MG63 (cell line): ENCODE results near the gene PIP4K2B. TPM values are rescaled to one million over a fixed set of nuclear protein-coding genes. Genes with fewer than 3 reads are reported as not detected.

Experiments used
- DNase-seq: peaks from one replicate; pipeline ENCODE4 v3.0.0-alpha.2; 2020
- H3K27me3 ChIP-seq: fragments of 250-450 bp; sonication (Bioruptor Pico); 2 replicates; pipeline ENCODE4 v1.5.1; 2020; ENCODE audit warnings: mild to moderate bottlenecking, moderate library complexity
- H3K36me3 ChIP-seq: fragments of 250-450 bp; sonication (Bioruptor Pico); 2 replicates; pipeline ENCODE4 v1.5.1; 2020; ENCODE audit warnings: mild to moderate bottlenecking, moderate library complexity
- H3K4me3 ChIP-seq: fragments of 250-450 bp; sonication (Bioruptor Pico); 2 replicates; pipeline ENCODE4 v1.5.1; 2020; ENCODE audit warnings: mild to moderate bottlenecking, moderate library complexity
- H3K9me3 ChIP-seq: fragments of 250-450 bp; sonication (Bioruptor Pico); 2 replicates; pipeline ENCODE4 v1.5.1; 2020; ENCODE audit warnings: mild to moderate bottlenecking, moderate library complexity
- total RNA-seq: library from RNA; depleted of rRNA; stranded (reverse); fragments of >200 nt; shearing (Covaris generic); gene quantifications from 2 replicates; pipeline ENCODE4 v1.2.3, GENCODE V29; 2014; ENCODE audit warnings: low replicate concordance; rRNA removed

Gene PIP4K2B
- total RNA-seq, 1 experiment from 2014 or later, result 49.1 TPM

DNA sequence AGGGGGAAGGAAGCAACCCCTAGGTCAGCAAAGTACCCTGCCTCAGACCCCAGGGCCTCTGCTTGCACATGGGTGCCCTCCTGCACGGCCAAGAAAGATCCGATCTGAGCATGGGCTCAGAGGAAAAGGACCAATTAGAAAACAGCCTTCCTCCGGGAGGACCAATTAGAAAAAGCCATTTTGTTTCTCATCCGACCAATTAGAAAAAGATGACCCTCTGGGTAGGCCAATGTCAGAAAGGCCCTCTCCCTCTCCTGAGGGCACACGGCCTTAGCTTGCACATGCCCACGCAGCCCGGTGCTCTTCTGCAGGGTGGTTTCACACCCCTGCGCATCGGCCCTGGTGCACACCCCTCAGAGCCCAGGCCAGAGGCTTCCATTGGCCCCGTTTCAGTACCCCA is 74.3 kb downstream of the PIP4K2B start:
- Histone ChIP-seq H3K4me3 (no peak overlapping the region), H3K36me3 (peaks cover 16% of the 10 kb centered on the region), H3K9me3 (no peaks in the 10 kb centered on the region), H3K27me3 (no peaks in the 10 kb centered on the region)
- DNase-seq, result no peak

DNA sequence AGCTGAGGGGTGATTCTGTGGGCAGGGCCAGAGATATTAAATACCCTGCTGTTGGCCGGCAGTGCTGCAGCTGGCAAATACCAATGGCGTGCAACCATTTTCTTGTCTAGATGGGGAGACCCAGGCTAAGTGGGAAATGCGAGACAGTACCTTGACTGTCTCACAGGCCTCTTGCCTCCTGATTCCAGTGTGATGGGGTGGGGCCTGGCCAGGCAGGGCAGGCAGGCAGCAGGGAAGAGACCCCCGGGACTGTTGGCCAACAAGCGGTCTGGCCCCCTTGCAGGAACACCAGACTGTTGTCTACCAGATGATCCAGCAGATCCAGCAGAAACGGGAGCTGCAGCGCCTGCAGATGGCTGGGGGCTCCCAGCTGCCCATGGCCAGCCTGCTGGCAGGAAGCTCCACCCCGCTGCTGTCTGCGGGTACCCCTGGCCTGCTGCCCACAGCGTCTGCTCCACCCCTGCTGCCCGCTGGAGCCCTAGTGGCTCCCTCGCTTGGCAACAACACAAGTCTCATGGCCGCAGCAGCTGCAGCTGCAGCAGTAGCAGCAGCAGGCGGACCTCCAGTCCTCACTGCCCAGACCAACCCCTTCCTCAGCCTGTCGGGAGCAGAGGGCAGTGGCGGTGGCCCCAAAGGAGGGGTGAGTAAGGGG is 74.9 kb downstream of the PIP4K2B start:
- Histone ChIP-seq H3K36me3 (peaks cover 22% of the 10 kb centered on the region), H3K27me3 (no peaks in the 10 kb centered on the region), H3K4me3 (no peak overlapping the region), H3K9me3 (no peaks in the 10 kb centered on the region)
- no peak for DNase-seq

DNA sequence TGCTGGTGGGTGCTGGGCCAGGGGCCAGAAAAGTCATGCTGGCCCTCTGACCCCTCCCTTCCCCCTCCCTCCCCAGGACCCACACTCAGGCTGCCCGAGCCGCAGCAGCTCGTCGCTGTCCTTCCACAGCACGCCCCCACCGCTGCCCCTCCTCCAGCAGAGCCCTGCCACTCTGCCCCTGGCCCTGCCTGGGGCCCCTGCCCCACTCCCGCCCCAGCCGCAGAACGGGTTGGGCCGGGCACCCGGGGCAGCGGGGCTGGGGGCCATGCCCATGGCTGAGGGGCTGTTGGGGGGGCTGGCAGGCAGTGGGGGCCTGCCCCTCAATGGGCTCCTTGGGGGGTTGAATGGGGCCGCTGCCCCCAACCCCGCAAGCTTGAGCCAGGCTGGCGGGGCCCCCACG is 77.6 kb downstream of the PIP4K2B start:
- no peaks in the 10 kb centered on the region for H3K9me3 ChIP-seq
- H3K36me3 ChIP-seq, result peaks cover 46% of the 10 kb centered on the region
- no peak for DNase-seq
- H3K27me3 ChIP-seq, result no peaks in the 10 kb centered on the region
- H3K4me3 ChIP-seq, result no peak overlapping the region

DNA sequence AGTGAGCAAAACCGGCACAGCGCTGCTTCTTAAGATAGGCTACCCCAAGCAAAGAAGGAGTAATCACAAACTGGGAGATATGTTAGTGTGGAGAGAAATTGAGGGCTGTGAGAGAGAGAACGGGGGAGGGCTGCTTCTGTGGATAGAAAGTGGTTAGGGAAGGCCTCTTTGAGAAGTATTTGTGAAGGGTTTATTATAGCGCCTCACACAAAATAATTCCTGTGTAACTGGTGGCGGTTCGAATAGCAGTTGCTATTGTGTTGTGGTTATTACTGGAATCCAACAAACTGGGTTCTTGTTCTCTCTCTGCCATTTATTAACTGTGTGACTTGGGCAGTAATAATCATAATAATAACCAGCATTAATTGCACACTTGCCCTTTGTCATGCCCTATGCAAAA is 78.4 kb downstream of the PIP4K2B start:
- Histone ChIP-seq H3K9me3 (no peaks in the 10 kb centered on the region), H3K27me3 (no peaks in the 10 kb centered on the region), H3K36me3 (peaks cover 50% of the 10 kb centered on the region), H3K4me3 (no peak overlapping the region)
- no peak for DNase-seq

DNA sequence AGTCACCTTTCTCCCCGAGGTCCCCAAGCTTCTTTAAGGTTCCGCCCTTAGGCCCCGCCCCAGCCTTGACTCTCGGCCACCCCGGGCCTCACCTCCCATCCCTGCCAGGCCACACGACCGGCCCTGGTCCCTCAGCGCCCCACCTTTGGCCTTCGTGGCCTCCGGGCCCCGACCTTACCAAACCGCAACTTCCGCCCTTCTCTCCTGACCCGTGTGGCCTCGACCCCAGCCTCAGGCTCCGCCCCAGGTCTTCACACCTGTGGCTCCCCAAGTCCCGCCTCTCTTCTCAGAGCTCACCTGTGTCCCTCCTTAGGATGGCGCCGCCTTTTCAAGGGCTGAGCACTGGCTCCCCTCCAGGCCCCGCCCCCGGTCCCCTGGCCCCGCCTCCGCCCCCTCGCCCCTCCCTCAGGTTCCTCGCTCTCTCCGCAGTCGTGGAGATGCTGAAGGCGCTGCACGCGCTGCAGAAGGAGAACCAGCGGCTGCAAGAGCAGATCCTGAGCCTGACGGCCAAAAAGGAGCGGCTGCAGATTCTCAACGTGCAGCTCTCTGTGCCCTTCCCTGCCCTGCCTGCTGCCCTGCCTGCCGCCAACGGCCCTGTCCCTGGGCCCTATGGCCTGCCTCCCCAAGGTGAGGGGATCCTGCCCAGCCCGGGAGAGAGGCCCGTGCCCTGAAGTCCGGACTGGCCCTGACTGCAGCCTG is 79.3 kb downstream of the PIP4K2B start:
- H3K36me3 ChIP-seq, result peaks cover 53% of the 10 kb centered on the region
- H3K4me3 ChIP-seq, result no peak overlapping the region
- no peaks in the 10 kb centered on the region for H3K9me3 ChIP-seq
- H3K27me3 ChIP-seq, result no peaks in the 10 kb centered on the region
- no peak for DNase-seq

DNA sequence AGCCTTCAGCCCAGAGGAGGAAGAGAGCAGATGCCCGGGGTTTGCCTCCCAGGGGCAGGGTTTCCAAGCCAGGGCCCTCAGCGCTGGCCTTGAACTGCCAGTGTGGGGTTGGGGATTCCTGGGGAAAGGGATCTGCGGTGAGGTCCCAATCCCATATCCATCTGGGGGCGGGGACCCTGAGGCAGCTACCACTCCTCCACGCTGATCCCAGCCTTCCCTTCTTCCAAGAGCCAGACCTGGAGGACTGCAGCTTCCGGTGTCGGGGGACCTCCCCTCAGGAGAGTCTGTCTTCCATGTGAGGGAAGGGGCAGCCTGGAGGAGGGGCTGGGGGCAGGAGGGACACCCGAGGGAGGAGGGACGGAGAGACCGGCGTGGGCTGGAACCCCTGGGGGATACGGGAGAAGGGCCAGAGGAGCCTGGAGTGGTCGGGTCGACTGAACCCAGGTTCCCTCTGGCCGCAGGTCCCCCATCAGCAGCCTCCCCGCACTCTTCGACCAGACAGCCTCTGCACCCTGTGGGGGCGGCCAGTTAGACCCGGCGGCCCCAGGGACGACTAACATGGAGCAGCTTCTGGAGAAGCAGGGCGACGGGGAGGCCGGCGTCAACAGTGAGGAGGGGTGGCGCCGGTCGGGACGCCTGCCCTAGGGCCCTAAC is 79.9 kb downstream of the PIP4K2B start:
- no peaks in the 10 kb centered on the region for H3K27me3 ChIP-seq
- no peak for DNase-seq
- no peaks in the 10 kb centered on the region for H3K9me3 ChIP-seq
- H3K36me3 ChIP-seq, result peaks cover 49% of the 10 kb centered on the region
- no peak overlapping the region for H3K4me3 ChIP-seq

DNA sequence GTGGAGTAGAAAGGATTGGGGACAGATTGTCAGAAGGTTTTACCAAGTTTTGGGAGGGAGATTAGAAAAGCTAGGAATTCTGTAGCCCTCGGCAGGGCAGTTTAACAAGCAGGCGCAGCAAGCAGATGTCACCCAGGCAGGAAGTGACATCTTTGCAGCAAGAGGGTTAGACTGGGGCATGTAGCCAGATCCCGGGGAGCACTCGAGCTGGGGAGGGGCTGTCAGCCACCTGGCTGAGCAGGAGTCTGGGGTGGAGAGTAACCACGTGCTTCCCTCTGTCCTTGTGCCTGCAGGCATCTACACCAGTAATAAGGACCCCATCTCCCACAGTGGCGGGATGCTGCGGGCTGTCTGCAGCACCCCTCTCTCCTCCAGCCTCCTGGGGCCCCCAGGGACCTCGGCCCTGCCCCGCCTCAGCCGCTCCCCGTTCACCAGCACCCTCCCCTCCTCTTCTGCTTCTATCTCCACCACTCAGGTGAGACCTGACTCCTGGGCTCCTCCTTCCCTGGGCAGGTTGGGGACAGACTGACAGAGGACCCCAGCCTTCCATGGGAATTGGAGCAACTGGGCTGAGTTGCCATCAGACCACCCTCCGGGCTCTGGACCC is 82.1 kb downstream of the PIP4K2B start:
- Histone ChIP-seq H3K9me3 (no peaks in the 10 kb centered on the region), H3K36me3 (peaks cover 62% of the 10 kb centered on the region), H3K4me3 (no peak overlapping the region), H3K27me3 (no peaks in the 10 kb centered on the region)
- DNase-seq, result no peak

DNA sequence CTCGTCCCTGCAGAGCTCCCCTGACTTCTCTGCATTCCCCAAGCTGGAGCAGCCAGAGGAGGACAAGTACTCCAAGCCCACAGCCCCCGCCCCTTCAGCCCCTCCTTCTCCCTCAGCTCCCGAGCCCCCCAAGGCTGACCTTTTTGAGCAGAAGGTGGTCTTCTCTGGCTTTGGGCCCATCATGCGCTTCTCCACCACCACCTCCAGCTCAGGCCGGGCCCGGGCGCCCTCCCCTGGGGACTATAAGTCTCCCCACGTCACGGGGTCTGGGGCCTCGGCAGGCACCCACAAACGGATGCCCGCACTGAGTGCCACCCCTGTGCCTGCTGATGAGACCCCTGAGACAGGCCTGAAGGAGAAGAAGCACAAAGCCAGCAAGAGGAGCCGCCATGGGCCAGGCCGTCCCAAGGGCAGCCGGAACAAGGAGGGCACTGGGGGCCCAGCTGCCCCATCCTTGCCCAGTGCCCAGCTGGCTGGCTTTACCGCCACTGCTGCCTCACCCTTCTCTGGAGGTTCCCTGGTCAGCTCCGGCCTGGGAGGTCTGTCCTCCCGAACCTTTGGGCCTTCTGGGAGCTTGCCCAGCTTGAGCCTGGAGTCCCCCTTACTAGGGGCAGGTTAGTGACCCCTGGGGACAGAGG is 82.9 kb downstream of the PIP4K2B start:
- DNase-seq, result no peak
- no peaks in the 10 kb centered on the region for H3K9me3 ChIP-seq
- H3K27me3 ChIP-seq, result no peaks in the 10 kb centered on the region
- no peak overlapping the region for H3K4me3 ChIP-seq
- H3K36me3 ChIP-seq, result peaks cover 64% of the 10 kb centered on the region

Other genes with a start within 250 kb of the PIP4K2B start
- 0.05 and 0.07 TPM in 2 replicates for gene SRCIN1, start 193.6 kb downstream of the PIP4K2B start, total RNA-seq
- gene EPOP, start 124.6 kb downstream of the PIP4K2B start, total RNA-seq, result 6.4 and 7.9 TPM in 2 replicates
- gene MLLT6, start 94.3 kb downstream of the PIP4K2B start, total RNA-seq, result 11.7 and 17.5 TPM in 2 replicates
- gene CISD3, start 69.2 kb downstream of the PIP4K2B start, total RNA-seq, result 7.7 and 29.1 TPM in 2 replicates
- gene PCGF2, start 51.2 kb downstream of the PIP4K2B start, total RNA-seq, result 3.3 and 3.4 TPM in 2 replicates
- gene PSMB3, start 46.8 kb downstream of the PIP4K2B start, total RNA-seq, result 494 and 524 TPM in 2 replicates
- 19.2 and 21.3 TPM in 2 replicates for gene CWC25, start 25.8 kb upstream of the PIP4K2B start, total RNA-seq
- gene RPL23, start 54.2 kb upstream of the PIP4K2B start, total RNA-seq, result 2,314 and 3,514 TPM in 2 replicates
- 228 and 323 TPM in 2 replicates for gene LASP1, start 70.5 kb upstream of the PIP4K2B start, total RNA-seq
- not detected in 2 replicates for gene FBXO47, start 167.8 kb upstream of the PIP4K2B start, total RNA-seq